Pancreas (tissue), 10 donors: ENCODE measurements around the gene SPEN. TPM values are rescaled to one million over a fixed set of nuclear protein-coding genes. Genes with fewer than 3 reads are reported as not detected.
"Not testable (repeated sequence)": the region's sequence is repeated elsewhere in the genome, so short reads cannot be mapped to it uniquely, and the experiment has no call there.

Source experiments
- ATAC-seq, 4 donors: fragments of 200-7000 bp; cut with Tn5 transposase; one replicate each; pipeline versions ENCODE4 v1.8.0 to v1.9.1; 2020; ENCODE audit warnings: mild to moderate bottlenecking in 4 of 4, moderate library complexity in 4 of 4
- DNase-seq, 6 donors: peaks; one replicate each; pipeline ENCODE4 v3.0.0-alpha.2; 2020
- FAIRE-seq: peaks from 2 replicates; lab custom pipeline; 2012; peaks lifted over from hg19 to GRCh38; lab: Jason Lieb, UNC
- H3K27ac ChIP-seq, 4 donors: fragments of 200-600 bp; sonication (generic); 1 replicate in 3 of 4; 2 replicates in 1 of 4; pipeline versions ENCODE4 v1.5.0 to v1.8.0; 2020
- H3K27me3 ChIP-seq, 4 donors: fragments of 200-600 bp; one replicate each; pipeline ENCODE4 v1.8.0; 2021
- H3K36me3 ChIP-seq, 3 donors: fragments of 200-600 bp; sonication (generic) in 1 of 3; one replicate each; pipeline versions ENCODE4 v1.5.0 to v1.8.0; 2020 to 2021
- H3K4me1 ChIP-seq, 3 donors: fragments of 200-600 bp; one replicate each; pipeline ENCODE4 v1.8.0; 2021
- H3K4me3 ChIP-seq, 4 donors: fragments of 200-600 bp; sonication (generic) in 2 of 4; one replicate each; pipeline versions ENCODE4 v1.5.0 to v1.8.0; 2020 to 2021
- H3K9me3 ChIP-seq, 4 donors: fragments of 200-600 bp; one replicate each; pipeline ENCODE4 v1.8.0; 2021
- WGBS, 2 donors: extraction: QIAGEN DNeasy Blood & Tissue Kit; methylation state at CpG; one replicate each; pipeline ENCODE4 v1.1.7; 2013; 5-methylcytosine and 5-hydroxymethylcytosine counted together
- intact Hi-C, 3 donors: fragments of 100-400 bp; cut with DNase I; formaldehyde crosslinking; loops; one replicate each; pipeline versions ENCODE4 v1.11.1 to v1.14.2; 2022
- polyA plus RNA-seq, 2 donors: library from polyadenylated mRNA; stranded (reverse); fragments of 200-250 nt; gene quantifications; one replicate each; pipeline ENCODE4 v1.2.3, GENCODE V29; 2013
- total RNA-seq, 6 donors: library from RNA; stranded (reverse); fragmentation: NEBNext Ultra II Directional in 4 of 6; extraction: Animal tissue kit (Norgen Biotek cat#: 25700) in 4 of 6; gene quantifications; one replicate each; pipeline versions ENCODE4 v1.2.1 to v1.2.4, GENCODE V29; 2021 to 2023
- TF ChIP-seq, protein P1 (sequence below), 4 donors: fragments of 200-600 bp; sonication (generic) in 3 of 4; IDR thresholded peaks; one replicate each; pipeline versions ENCODE4 v1.5.0 to v1.8.0; 2021; ENCODE audit warnings: antibody characterized with exemption in 4 of 4
- donor health status: healthy with polysubstance abuse.
- donor health status: DM: no; HTN: no; CAD: no; lungs with moderate emphysema.
- donor health status: DM: no; HTN: no; CAD: no.
- donor health status: control.
- donor health status: control.
- donor health status: Bipolar disorder and iron deficiency.
- donor health status: DM: yes; HTN: yes; CAD: no.
- donor health status: DM: no; HTN: no; CAD: no.
- donor health status: DM: no; HTN: no; CAD: no.
- donor health status: DM: yes; HTN: yes; CAD: no.

Gene SPEN
- total and polyA plus RNA-seq, 8 donors, result 16.2 to 38.2 (median 26.2) TPM

DNA sequence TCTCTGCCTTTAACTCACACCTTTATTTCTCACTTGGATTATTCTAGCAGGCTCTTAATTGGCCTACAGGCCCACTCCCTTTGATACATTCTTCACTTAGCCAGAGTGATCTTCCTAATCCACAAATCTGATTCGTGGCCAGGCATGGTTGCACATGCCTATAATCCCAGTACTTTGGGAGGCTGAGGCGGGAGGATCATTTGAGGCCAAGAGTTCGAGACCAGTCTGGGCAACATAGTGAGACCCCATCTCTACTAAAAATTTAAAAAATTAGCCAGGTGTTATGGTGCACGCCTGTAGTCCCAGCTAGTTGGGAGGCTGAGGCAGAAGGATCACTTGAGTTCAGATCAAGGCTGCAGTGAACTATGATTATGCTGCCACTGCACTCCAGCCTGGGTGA, 126.3 kb downstream of the SPEN start:
- peaks cover 7 to 9% (median 7%) of the 10 kb centered on the region in 3 donors for H3K4me1 ChIP-seq
- DNase-seq, result no peak
- intact Hi-C loops, result no loop called here
- H3K36me3 ChIP-seq, result peaks cover 0 to 6% (median 2%) of the 10 kb centered on the region in 3 donors
- TF ChIP-seq, protein P1, sequence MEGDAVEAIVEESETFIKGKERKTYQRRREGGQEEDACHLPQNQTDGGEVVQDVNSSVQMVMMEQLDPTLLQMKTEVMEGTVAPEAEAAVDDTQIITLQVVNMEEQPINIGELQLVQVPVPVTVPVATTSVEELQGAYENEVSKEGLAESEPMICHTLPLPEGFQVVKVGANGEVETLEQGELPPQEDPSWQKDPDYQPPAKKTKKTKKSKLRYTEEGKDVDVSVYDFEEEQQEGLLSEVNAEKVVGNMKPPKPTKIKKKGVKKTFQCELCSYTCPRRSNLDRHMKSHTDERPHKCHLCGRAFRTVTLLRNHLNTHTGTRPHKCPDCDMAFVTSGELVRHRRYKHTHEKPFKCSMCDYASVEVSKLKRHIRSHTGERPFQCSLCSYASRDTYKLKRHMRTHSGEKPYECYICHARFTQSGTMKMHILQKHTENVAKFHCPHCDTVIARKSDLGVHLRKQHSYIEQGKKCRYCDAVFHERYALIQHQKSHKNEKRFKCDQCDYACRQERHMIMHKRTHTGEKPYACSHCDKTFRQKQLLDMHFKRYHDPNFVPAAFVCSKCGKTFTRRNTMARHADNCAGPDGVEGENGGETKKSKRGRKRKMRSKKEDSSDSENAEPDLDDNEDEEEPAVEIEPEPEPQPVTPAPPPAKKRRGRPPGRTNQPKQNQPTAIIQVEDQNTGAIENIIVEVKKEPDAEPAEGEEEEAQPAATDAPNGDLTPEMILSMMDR (IDR thresholded peaks at IDR 0.05), result no peak
- H3K4me3 ChIP-seq, result no peak overlapping the region
- H3K27me3 ChIP-seq, result no peaks in the 10 kb centered on the region
- FAIRE-seq, result no peak
- no peak for ATAC-seq
- H3K9me3 ChIP-seq, result no peaks in the 10 kb centered on the region
- 89 to 93% methylated on average over 4 of the region's 4 CpGs for WGBS, 2 donors
- H3K27ac ChIP-seq, result no peak overlapping the region

DNA sequence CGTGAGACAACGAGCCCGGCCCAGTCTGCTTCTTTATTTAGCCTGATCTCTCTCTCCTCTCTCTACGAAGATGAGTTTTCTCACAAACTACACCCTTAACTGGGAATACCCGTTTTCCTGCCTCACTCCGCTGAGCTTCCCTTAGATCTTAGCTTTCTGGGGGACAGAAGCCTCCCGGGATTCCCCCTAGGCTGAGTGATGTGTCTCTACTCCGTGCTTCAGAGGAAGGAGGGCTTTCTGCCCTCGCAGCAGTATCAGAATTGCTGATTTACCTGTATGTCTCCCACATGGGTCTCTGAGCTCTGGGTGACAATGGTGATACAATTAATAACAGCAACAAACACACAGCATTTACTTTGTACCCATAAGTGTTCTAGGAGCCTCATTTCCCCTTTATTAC, 127.3 kb downstream of the SPEN start:
- intact Hi-C loops, result no loop called here
- DNase-seq (no peak), ATAC-seq (no peak), FAIRE-seq (no peak)
- WGBS, 2 donors, result 46 to 52% methylated on average over 9 of the region's 9 CpGs
- Histone ChIP-seq H3K27ac (no peak overlapping the region), H3K4me1 (peaks cover 7 to 9% (median 7%) of the 10 kb centered on the region in 3 donors), H3K27me3 (no peaks in the 10 kb centered on the region), H3K4me3 (peak overlapping the region; percentile 70 to 98 (median 90)), H3K36me3 (peaks cover 0 to 6% (median 2%) of the 10 kb centered on the region in 3 donors), H3K9me3 (no peaks in the 10 kb centered on the region)
- TF ChIP-seq, protein P1 (IDR thresholded peaks at IDR 0.05), result no peak

- FAIRE-seq, result no peak
- Histone ChIP-seq H3K9me3 (no peaks in the 10 kb centered on the region), H3K36me3 (peaks cover 0 to 6% (median 2%) of the 10 kb centered on the region in 3 donors), H3K27ac (peak overlapping the region in 3 of 4 donors; percentile 42 to 59 (median 46)), H3K27me3 (no peaks in the 10 kb centered on the region), H3K4me1 (peaks cover 7 to 9% (median 7%) of the 10 kb centered on the region in 3 donors), H3K4me3 (peak overlapping the region; percentile 70 to 98 (median 90))
- 1% methylated on average over 29 to 47 of the region's 47 CpGs for WGBS, 2 donors
- peak in 1 of 6 donors; percentile 70 for DNase-seq
- intact Hi-C loops, result no loop called here
- peak; percentile 44 to 69 (median 64) for ATAC-seq
- TF ChIP-seq, protein P1 (IDR thresholded peaks at IDR 0.05), result no peak
Observed at GRCh38 chr1:15975358-15975804, 127.9 kb downstream of the SPEN start.

GRCh38 chr1:15975805-15976680, 128.5 kb downstream of the SPEN start, which contains the start of gene ZBTB17:
Gene ZBTB17 (minus strand): TSS chr1:15976101. CDS start chr1:15948495, 27,606 bp downstream.
- peak within 1 kb of the TSS in 3 of 4 donors; percentile 42 to 59 (median 46) for H3K27ac ChIP-seq

DNA sequence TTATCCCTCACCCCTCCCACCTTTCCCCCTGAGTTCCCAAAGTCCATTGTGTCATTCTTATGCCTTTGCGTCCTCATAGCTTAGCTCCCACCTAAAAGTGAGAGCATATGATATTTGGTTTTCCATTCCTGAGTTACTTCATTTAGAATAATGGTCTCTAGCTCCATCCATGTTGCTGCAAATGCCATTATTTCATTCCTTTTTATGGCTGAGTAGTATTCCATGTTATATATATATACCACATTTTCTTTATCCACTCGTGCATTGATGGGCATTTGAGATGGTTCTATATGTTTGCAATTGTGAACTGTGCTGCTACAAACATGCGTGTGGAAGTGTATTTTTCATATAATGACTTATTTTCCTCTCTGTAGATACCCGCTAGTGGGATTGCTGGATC, 130.4 kb downstream of the SPEN start:
- WGBS, 2 donors, result 84 to 90% methylated on average over 4 of the region's 4 CpGs
- intact Hi-C loops, result not testable (repeated sequence)

More at GRCh38 chr1:15975805-15976680, 128.5 kb downstream of the SPEN start, which contains the start of gene ZBTB17:
- 8% methylated on average over 44 to 47 of the region's 47 CpGs for WGBS, 2 donors
- peaks cover 7 to 9% (median 7%) of the 10 kb centered on the region in 3 donors for H3K4me1 ChIP-seq
- H3K4me3 ChIP-seq, result peak within 1 kb of the TSS; percentile 70 to 98 (median 90)
- FAIRE-seq, result no peak
- intact Hi-C loops, result no loop called here
- H3K9me3 ChIP-seq, result no peaks in the 10 kb centered on the region
- DNase-seq, result peak; percentile 88 to 99 (median 94)
- peaks cover 0 to 6% (median 2%) of the 10 kb centered on the region in 3 donors for H3K36me3 ChIP-seq
- TF ChIP-seq, protein P1 (IDR thresholded peaks at IDR 0.05), result no peak
- H3K27me3 ChIP-seq, result no peaks in the 10 kb centered on the region
- peak; percentile 98 to 99 (median 99) for ATAC-seq

More for the DNA sequence above, 130.4 kb downstream of the SPEN start:
- not testable (repeated sequence) for H3K36me3 ChIP-seq, H3K27ac ChIP-seq, DNase-seq, H3K9me3 ChIP-seq, H3K4me3 ChIP-seq, ATAC-seq, H3K4me1 ChIP-seq, H3K27me3 ChIP-seq, FAIRE-seq
